GM23338 (cell line): Measurements from ENCODE around the gene NTN3. TPM values are rescaled to one million over a fixed set of nuclear protein-coding genes. Genes with fewer than 3 reads are reported as not detected.

Source experiments
- ATAC-seq: fragments of 200-7000 bp; cut with Tn5 transposase; 3 replicates; pipeline ENCODE4 v1.9.1; 2020
- DNase-seq: peaks from one replicate; pipeline ENCODE4 v3.0.0-alpha.2; 2015; ENCODE audit warnings: low spot score
- H2AFZ ChIP-seq: fragments of 200-600 bp; sonication (generic); 2 replicates; pipeline ENCODE4 v1.8.0; 2016; ENCODE audit warnings: antibody characterized with exemption, mild to moderate bottlenecking, moderate library complexity
- H3F3A ChIP-seq: fragments of 200-600 bp; sonication (generic); replicated peaks from 2 replicates; pipeline ENCODE4 v1.8.0; 2017; ENCODE audit warnings: antibody characterized with exemption, mixed run types, low read depth
- H3K27ac ChIP-seq: fragments of 200-600 bp; sonication (generic); 2 replicates; pipeline ENCODE4 v1.6.1; 2016; ENCODE audit warnings: low read depth
- H3K27me3 ChIP-seq: fragments of 200-600 bp; sonication (generic); 2 replicates; pipeline ENCODE4 v1.8.0; 2016; ENCODE audit warnings: mild to moderate bottlenecking, mixed run types, moderate library complexity; ENCODE audit not compliant: insufficient read depth
- H3K36me3 ChIP-seq: fragments of 200-600 bp; sonication (generic); 2 replicates; pipeline ENCODE4 v1.8.0; 2016; ENCODE audit warnings: mild to moderate bottlenecking; ENCODE audit not compliant: insufficient read depth
- H3K4me1 ChIP-seq: fragments of 200-600 bp; sonication (generic); 2 replicates; pipeline ENCODE4 v1.8.0; 2016; ENCODE audit warnings: mild to moderate bottlenecking, moderate library complexity; ENCODE audit not compliant: insufficient read depth
- H3K4me2 ChIP-seq: fragments of 200-600 bp; sonication (generic); 2 replicates; pipeline ENCODE4 v1.7.1; 2017; ENCODE audit warnings: mixed run types
- H3K4me3 ChIP-seq: fragments of 200-600 bp; sonication (generic); 2 replicates; pipeline ENCODE4 v1.6.1; 2016; ENCODE audit warnings: mixed run types
- H3K79me2 ChIP-seq: fragments of 200-600 bp; sonication (generic); replicated peaks from 2 replicates; pipeline ENCODE4 v1.8.0; 2017; ENCODE audit warnings: mild to moderate bottlenecking; ENCODE audit not compliant: insufficient read depth
- H3K9me2 ChIP-seq: fragments of 200-600 bp; sonication (generic); 2 replicates; pipeline ENCODE4 v1.8.0; 2017; ENCODE audit not compliant: insufficient read depth
- H4K20me1 ChIP-seq: fragments of 200-600 bp; sonication (generic); replicated peaks from 2 replicates; pipeline ENCODE4 v1.8.0; 2017; ENCODE audit warnings: mild to moderate bottlenecking; ENCODE audit not compliant: insufficient read depth
- H3K27ac Mint-ChIP-seq: 2 replicates; pipeline ENCODE4 v1.8.0; 2020; ENCODE audit warnings: inconsistent platforms, mild to moderate bottlenecking, moderate library complexity, mixed read lengths
- H3K27me3 Mint-ChIP-seq: 3 replicates; pipeline ENCODE4 v1.8.0; 2022; ENCODE audit warnings: low read depth, mild to moderate bottlenecking, moderate library complexity, mixed read lengths, inconsistent platforms; ENCODE audit not compliant: insufficient read depth, poor library complexity
- H3K36me3 Mint-ChIP-seq: 3 replicates; pipeline ENCODE4 v1.8.0; 2021; ENCODE audit warnings: low read depth, mild to moderate bottlenecking, inconsistent platforms, moderate library complexity, mixed read lengths
- H3K4me1 Mint-ChIP-seq: 3 replicates; pipeline ENCODE4 v1.8.0; 2020; ENCODE audit warnings: mild to moderate bottlenecking, inconsistent platforms, mixed read lengths
- H3K4me3 Mint-ChIP-seq: 3 replicates; pipeline ENCODE4 v1.8.0; 2021; ENCODE audit warnings: moderate library complexity, mild to moderate bottlenecking, inconsistent platforms, mixed read lengths
- H3K9me3 Mint-ChIP-seq: 3 replicates; pipeline ENCODE4 v1.8.0; 2020; ENCODE audit warnings: moderate library complexity, mild to moderate bottlenecking, inconsistent platforms, mixed read lengths
- CREB1 ChIP-seq: fragments of 250-450 bp; sonication (Bioruptor Pico); IDR thresholded peaks from 2 replicates; pipeline ENCODE4 v1.5.0; 2020; ENCODE audit warnings: low read depth, mild to moderate bottlenecking, moderate library complexity
- CTCF ChIP-seq, 2 experiments: fragments of 200-600 bp in 1 of 2; sonication (generic) in 1 of 2; conservative IDR thresholded peaks; 2 replicates each; pipeline versions ENCODE4 v1.5.1 to v1.6.1; 2016 to 2017; ENCODE audit warnings: antibody characterized with exemption in 2 of 2, low read depth in 2 of 2, mild to moderate bottlenecking in 2 of 2, moderate library complexity in 1 of 2
- ETS1 ChIP-seq: IDR thresholded peaks from 2 replicates; pipeline ENCODE4 v1.6.1; 2016; ENCODE audit warnings: antibody characterized with exemption
- EZH2 ChIP-seq: fragments of 200-600 bp; sonication (generic); IDR thresholded peaks from one replicate; pipeline ENCODE4 v1.8.0; 2017; ENCODE audit warnings: antibody characterized with exemption, mild to moderate bottlenecking, low read depth; ENCODE audit not compliant: unreplicated experiment
- EZH2phosphoT487 ChIP-seq: fragments of 200-600 bp; sonication (generic); IDR thresholded peaks from one replicate; pipeline ENCODE4 v1.8.1; 2018; ENCODE audit warnings: antibody characterized with exemption; ENCODE audit not compliant: unreplicated experiment
- JUNB ChIP-seq: IDR thresholded peaks from one replicate; pipeline ENCODE4 v1.6.1; 2016; ENCODE audit warnings: antibody characterized with exemption; ENCODE audit not compliant: unreplicated experiment
- NANOG ChIP-seq: IDR thresholded peaks from 2 replicates; pipeline ENCODE4 v1.6.1; 2016; ENCODE audit warnings: antibody characterized with exemption, borderline replicate concordance
- POLR2AphosphoS5 ChIP-seq: IDR thresholded peaks from 2 replicates; pipeline ENCODE4 v1.6.1; 2016; ENCODE audit warnings: antibody characterized with exemption, low read depth
- REST ChIP-seq: IDR thresholded peaks from one replicate; pipeline ENCODE4 v1.6.1; 2018; ENCODE audit warnings: antibody characterized with exemption; ENCODE audit not compliant: unreplicated experiment
- STAT1 ChIP-seq: IDR thresholded peaks from one replicate; pipeline ENCODE4 v1.6.1; 2016; ENCODE audit warnings: antibody characterized with exemption; ENCODE audit not compliant: unreplicated experiment
- ZNF114 ChIP-seq: fragments of 250-450 bp; sonication (Bioruptor Pico); IDR thresholded peaks from 2 replicates; pipeline ENCODE4 v1.5.0; 2020; ENCODE audit warnings: mild to moderate bottlenecking, moderate library complexity
- ZNF331 ChIP-seq: fragments of 250-450 bp; sonication (Bioruptor Pico); IDR thresholded peaks from 2 replicates; pipeline ENCODE4 v1.5.0; 2020; ENCODE audit warnings: low read depth, mild to moderate bottlenecking, moderate library complexity
- ZNF462 ChIP-seq: fragments of 250-450 bp; sonication (Bioruptor Pico); IDR thresholded peaks from 2 replicates; pipeline ENCODE4 v1.5.0; 2020; ENCODE audit warnings: mild to moderate bottlenecking, moderate library complexity
- polyA plus RNA-seq: library from polyadenylated mRNA; unstranded; fragments of >200 nt; fragmentation: Nextera tagmentation; extraction: Ambion mirVana; gene quantifications from 2 replicates; pipeline ENCODE4 v1.2.1, GENCODE V29; 2016
- total RNA-seq: library from RNA; depleted of rRNA; stranded (reverse); fragments of >200 nt; shearing (Covaris generic); gene quantifications from 2 replicates; pipeline ENCODE4 v1.2.3, GENCODE V29; 2014

Gene NTN3
- total and polyA plus RNA-seq, 2 experiments from 2014 or later = 0.10 to 1.7 TPM

GRCh38 chr16:2456551-2457153, 14.4 kb upstream of the NTN3 start:
- Histone ChIP-seq H3K36me3 (peaks cover 6% of the 10 kb centered on the region; the same call in 1 of the 2 replicates), H4K20me1 (peaks cover 10% of the 10 kb centered on the region; the same call in 1 of the 2 replicates), H3F3A (peaks cover 18% of the 10 kb centered on the region; the same call in 1 of the 2 replicates), H3K27ac (no peak overlapping the region), H3K4me2 (no peak overlapping the region), H2AFZ (no peak overlapping the region), H3K79me2 (peaks cover 10% of the 10 kb centered on the region), H3K4me3 (no peak overlapping the region), H3K9me2 (no peaks in the 10 kb centered on the region), H3K27me3 (no peaks in the 10 kb centered on the region), H3K4me1 (peaks cover 11% of the 10 kb centered on the region; the same call in 1 of the 2 replicates)
- peaks cover 15% of the 10 kb centered on the region for H3K4me1 Mint-ChIP-seq
- 0 out of 2 replicates have a peak overlapping the region, but pooled peaks have one; percentile 15 for H3K27ac Mint-ChIP-seq
- H3K27me3 Mint-ChIP-seq = peaks cover 25% of the 10 kb centered on the region
- ATAC-seq = no peak
- H3K4me3 Mint-ChIP-seq = no peak overlapping the region
- no peak for TF ChIP-seq EZH2
- TF ChIP-seq ETS1 = no peak
- no peak for TF ChIP-seq JUNB
- no peak for TF ChIP-seq CTCF (conservative IDR thresholded peaks at IDR 0.05; ENCODE audit: low read depth in 2 of 2)
- TF ChIP-seq NANOG = no peak
- no peak for TF ChIP-seq ZNF114 (CRISPR knock-in tag)
- no peak for TF ChIP-seq REST
- no peak for TF ChIP-seq EZH2phosphoT487
- no peak for TF ChIP-seq ZNF462 (CRISPR knock-in tag)
- TF ChIP-seq POLR2AphosphoS5 = no peak
- TF ChIP-seq CREB1 (CRISPR knock-in tag) = no peak
- no peak for TF ChIP-seq STAT1
- no peak for TF ChIP-seq ZNF331 (CRISPR knock-in tag)
- H3K36me3 Mint-ChIP-seq = peaks cover 48% of the 10 kb centered on the region
- H3K9me3 Mint-ChIP-seq = no peaks in the 10 kb centered on the region
- DNase-seq = no peak
